ENCODE results near the gene PRG3. TPM values are rescaled to one million over a fixed set of nuclear protein-coding genes. Genes with fewer than 3 reads are reported as not detected.
"Not testable (repeated sequence)": the region's sequence is repeated elsewhere in the genome, so short reads cannot be mapped to it uniquely, and the experiment has no call there.

PRG3 gene
- total and polyA plus RNA-seq, 8 donors: 0.43 to 1.0 (median 0.76) TPM; not detected in 2

- Histone ChIP-seq H3K27me3 (no peaks in the 10 kb centered on the region), H3K27ac (no peak overlapping the region), H3K4me3 (no peak overlapping the region), H3K9me3 (no peaks in the 10 kb centered on the region), H3K36me3 (no peaks in the 10 kb centered on the region), H3K4me1 (peaks cover 0 to 6% of the 10 kb centered on the region in 2 donors)
- TF ChIP-seq, protein P1, sequence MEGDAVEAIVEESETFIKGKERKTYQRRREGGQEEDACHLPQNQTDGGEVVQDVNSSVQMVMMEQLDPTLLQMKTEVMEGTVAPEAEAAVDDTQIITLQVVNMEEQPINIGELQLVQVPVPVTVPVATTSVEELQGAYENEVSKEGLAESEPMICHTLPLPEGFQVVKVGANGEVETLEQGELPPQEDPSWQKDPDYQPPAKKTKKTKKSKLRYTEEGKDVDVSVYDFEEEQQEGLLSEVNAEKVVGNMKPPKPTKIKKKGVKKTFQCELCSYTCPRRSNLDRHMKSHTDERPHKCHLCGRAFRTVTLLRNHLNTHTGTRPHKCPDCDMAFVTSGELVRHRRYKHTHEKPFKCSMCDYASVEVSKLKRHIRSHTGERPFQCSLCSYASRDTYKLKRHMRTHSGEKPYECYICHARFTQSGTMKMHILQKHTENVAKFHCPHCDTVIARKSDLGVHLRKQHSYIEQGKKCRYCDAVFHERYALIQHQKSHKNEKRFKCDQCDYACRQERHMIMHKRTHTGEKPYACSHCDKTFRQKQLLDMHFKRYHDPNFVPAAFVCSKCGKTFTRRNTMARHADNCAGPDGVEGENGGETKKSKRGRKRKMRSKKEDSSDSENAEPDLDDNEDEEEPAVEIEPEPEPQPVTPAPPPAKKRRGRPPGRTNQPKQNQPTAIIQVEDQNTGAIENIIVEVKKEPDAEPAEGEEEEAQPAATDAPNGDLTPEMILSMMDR (IDR thresholded peaks at IDR 0.05): no peak
- ATAC-seq (no peak), DNase-seq (no peak)
- intact Hi-C loops (cut with DNase I): no loop called here
Observed at GRCh38 chr11:57363131-57364080, 17.5 kb downstream of the PRG3 start.

DNA sequence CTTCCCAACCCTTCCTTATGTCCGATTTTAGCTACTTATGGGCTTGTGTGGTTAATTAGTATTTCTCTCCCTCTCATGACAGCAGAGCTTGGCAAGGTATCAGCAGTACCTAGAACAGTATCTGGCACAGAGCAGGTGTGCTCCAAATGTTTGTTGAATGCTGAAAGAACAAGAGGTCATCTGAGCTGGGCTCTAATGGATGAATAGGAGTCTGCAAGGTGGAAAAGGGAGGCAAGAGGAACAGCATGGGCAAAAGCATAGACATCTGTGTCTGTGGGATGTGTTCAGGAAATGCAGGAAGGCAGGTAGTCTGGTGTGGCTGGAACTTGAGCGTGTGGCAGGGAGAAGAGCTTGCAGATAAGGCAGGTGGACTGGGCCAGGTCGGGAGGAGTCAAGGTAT lies 19.0 kb downstream of the PRG3 start:
- TF ChIP-seq, protein P1 (IDR thresholded peaks at IDR 0.05): no peak
- Histone ChIP-seq H3K4me1 (no peaks in the 10 kb centered on the region), H3K9me3 (no peaks in the 10 kb centered on the region), H3K4me3 (no peak overlapping the region), H3K27ac (no peak overlapping the region), H3K27me3 (no peaks in the 10 kb centered on the region), H3K36me3 (no peaks in the 10 kb centered on the region)
- ATAC-seq: no peak
- no peak for DNase-seq
- intact Hi-C loops (cut with DNase I): no loop called here

- H3K9me3 ChIP-seq; ATAC-seq; H3K27me3 ChIP-seq; intact Hi-C loops (cut with DNase I); H3K36me3 ChIP-seq; H3K27ac ChIP-seq; DNase-seq; H3K4me3 ChIP-seq; H3K4me1 ChIP-seq: not testable (repeated sequence)
Observed at GRCh38 chr11:57361420-57361819, 19.5 kb downstream of the PRG3 start.

- Histone ChIP-seq H3K9me3 (no peaks in the 10 kb centered on the region), H3K27ac (no peak overlapping the region), H3K27me3 (no peaks in the 10 kb centered on the region), H3K4me1 (no peaks in the 10 kb centered on the region), H3K4me3 (no peak overlapping the region), H3K36me3 (no peaks in the 10 kb centered on the region)
- ATAC-seq (no peak), DNase-seq (no peak)
- TF ChIP-seq, protein P1 (IDR thresholded peaks at IDR 0.05): no peak
- intact Hi-C loops (cut with DNase I): no loop called here
Observed at GRCh38 chr11:57360991-57361390, 20.0 kb downstream of the PRG3 start.

DNA sequence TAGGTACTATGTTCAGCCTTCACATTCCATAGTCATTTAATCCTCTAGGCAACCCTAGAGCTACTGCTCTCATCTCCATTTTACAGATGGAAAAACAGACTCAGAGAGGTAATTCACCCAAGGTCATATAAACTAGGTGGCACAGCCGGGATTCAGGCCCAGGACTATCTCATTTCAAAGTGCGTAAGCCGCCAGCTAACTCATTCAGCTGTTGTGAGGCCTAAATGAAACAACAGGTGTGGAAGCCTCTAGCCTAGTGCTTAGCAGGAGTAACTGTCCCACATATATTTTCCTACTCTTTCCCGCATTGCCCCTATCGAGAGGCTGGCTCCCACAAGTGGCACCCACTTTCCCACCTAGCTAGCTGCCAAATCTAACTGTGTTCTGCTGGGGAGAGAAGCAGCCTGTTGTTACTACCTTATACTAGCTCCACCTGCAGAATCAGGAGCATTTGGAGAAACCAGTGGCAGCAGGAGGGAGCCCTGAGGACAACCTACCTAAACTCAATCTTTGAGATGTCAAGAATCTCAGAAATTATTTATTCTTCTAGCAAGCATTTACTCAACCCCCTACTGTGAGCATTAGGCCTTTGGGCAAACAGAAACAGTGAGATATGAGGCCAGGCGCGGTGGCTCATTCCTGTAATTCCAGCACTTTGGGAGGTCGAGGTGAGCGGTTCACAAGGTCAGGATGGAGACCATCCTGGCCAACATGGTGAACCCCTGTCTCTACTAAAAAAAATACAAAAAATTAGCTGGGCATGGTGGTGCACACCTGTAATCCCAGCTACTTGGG lies 20.9 kb downstream of the PRG3 start:
- TF ChIP-seq, protein P1 (IDR thresholded peaks at IDR 0.05): no peak
- Histone ChIP-seq H3K4me3 (no peak overlapping the region), H3K9me3 (no peaks in the 10 kb centered on the region), H3K4me1 (no peaks in the 10 kb centered on the region), H3K36me3 (no peaks in the 10 kb centered on the region), H3K27ac (no peak overlapping the region), H3K27me3 (no peaks in the 10 kb centered on the region)
- DNase-seq (no peak), ATAC-seq (no peak)
- intact Hi-C loops (cut with DNase I): no loop called here
